Measurements from ENCODE around the gene PCDHA7. TPM values are rescaled to one million over a fixed set of nuclear protein-coding genes. Genes with fewer than 3 reads are reported as not detected.

Gene PCDHA7
- total and polyA plus RNA-seq, 2 of the 4 experiments (the other 2 are of a cell fraction): 0.10 to 0.18 TPM

- dilution Hi-C loops (cut with HindIII; ENCODE audit: low sequenced_read_pairs, unreplicated experiment): no loop called here
- WGBS, 2 experiments (ENCODE audit: extremely low coverage in 2 of 2, insufficient read length in 1 of 2): 21% methylated on average over 10 of the region's 27 CpGs; no CpG with 5 or more reads in 1 of the 2 experiments
- POLR2A ChIA-PET (ENCODE audit: unreplicated experiment): no interaction called here
These were observed 39.3 kb upstream of the PCDHA7 start, which contains the start of gene PCDHA2 for GRCh38 chr5:140794595-140795258. Gene PCDHA2 (plus strand): TSS chr5:140794852.

More at GRCh38 chr5:140794595-140795258, 39.3 kb upstream of the PCDHA7 start, which contains the start of gene PCDHA2:
- intact Hi-C loops (cut with micrococcal nuclease) (no loop called here), in situ Hi-C loops (cut with MboI; ENCODE audit: low sequenced_read_pairs) (no loop called here)
- no peak within 1 kb of the TSS for H3K23ac ChIP-seq (ENCODE audit: low read depth, low read length)
- H3K9me1 ChIP-seq (ENCODE audit: insufficient read depth, low read length): no peaks in the 10 kb centered on the region
- no peaks in the 10 kb centered on the region for H3K36me3 ChIP-seq (ENCODE audit: control insufficient read depth, insufficient read depth, low read length)
- no peak within 1 kb of the TSS for H2AK5ac ChIP-seq (ENCODE audit: low read depth, low read length)
- no peak within 1 kb of the TSS for H3K14ac ChIP-seq (replicated peaks; ENCODE audit: low read depth, low read length)
- no peak within 1 kb of the TSS for H3K18ac ChIP-seq (ENCODE audit: low read depth, low read length)
- no TSS peak for BruUV-seq (replicated peaks)
- H3K4ac ChIP-seq (ENCODE audit: low read depth, low read length): no peak within 1 kb of the TSS
- H3K27ac ChIP-seq (ENCODE audit: insufficient read depth, low read length): no peak within 1 kb of the TSS
- no peak within 1 kb of the TSS for H2BK5ac ChIP-seq (ENCODE audit: low read depth, low read length, poor library complexity, severe bottlenecking)
- H2BK20ac ChIP-seq (ENCODE audit: low read depth, low read length): no peak within 1 kb of the TSS
- H4K5ac ChIP-seq (ENCODE audit: low read depth, low read length): no peak within 1 kb of the TSS
- no peak within 1 kb of the TSS for H3K4me3 ChIP-seq (ENCODE audit: insufficient read depth, low read depth, low read length)
- H2AK9ac ChIP-seq (replicated peaks; ENCODE audit: low read depth, low read length, poor library complexity): no peak within 1 kb of the TSS
- no peaks in the 10 kb centered on the region for H4K20me1 ChIP-seq (ENCODE audit: insufficient read depth, low read length)
- no peaks in the 10 kb centered on the region for H3K79me1 ChIP-seq (ENCODE audit: low read depth in 1 of 2, low read length in 2 of 2)
- H3K27me3 ChIP-seq (ENCODE audit: control insufficient read depth, insufficient read depth, low read length): no peaks in the 10 kb centered on the region
- no peak within 1 kb of the TSS for H3K9ac ChIP-seq (ENCODE audit: low read depth, low read length)
- no peak within 1 kb of the TSS for H3K4me2 ChIP-seq (ENCODE audit: low read depth, low read length)
- H3K56ac ChIP-seq (ENCODE audit: extremely low read depth, insufficient read depth, low read length): no peak within 1 kb of the TSS
- no peak within 1 kb of the TSS for H2AFZ ChIP-seq (replicated peaks; ENCODE audit: low read length, poor library complexity)
- H2BK120ac ChIP-seq (ENCODE audit: low read depth, low read length): no peak within 1 kb of the TSS
- H2BK15ac ChIP-seq (ENCODE audit: low read depth, low read length): no peak within 1 kb of the TSS
- H4K8ac ChIP-seq (ENCODE audit: low read depth in 2 of 2, low read length in 2 of 2): no peak within 1 kb of the TSS
- TF ChIP-seq BHLHE40 (IDR thresholded peaks at IDR 0.05; ENCODE audit: low read depth, low read length): no peak
- TF ChIP-seq CEBPB (IDR thresholded peaks at IDR 0.05; ENCODE audit: low read depth, low read length): no peak
- no peak for TF ChIP-seq POLR2A (IDR thresholded peaks at IDR 0.05; ENCODE audit: low read depth, low read length)
- TF ChIP-seq MXI1 (IDR thresholded peaks at IDR 0.05; ENCODE audit: borderline replicate concordance, low read depth, low read length): no peak
- TF ChIP-seq MAFK (IDR thresholded peaks at IDR 0.05; ENCODE audit: low read depth, low read length): no peak
- TF ChIP-seq RFX5 (IDR thresholded peaks at IDR 0.05; ENCODE audit: low read depth, low read length): no peak
- TF ChIP-seq RCOR1 (IDR thresholded peaks at IDR 0.05; ENCODE audit: insufficient replicate concordance, low read length): no peak
- no peak for TF ChIP-seq NFE2L2 (IDR thresholded peaks at IDR 0.05; ENCODE audit: low read depth, low read length)
- no peaks in the 10 kb centered on the region for H3K4me1 ChIP-seq (ENCODE audit: control insufficient read depth, insufficient read depth, low read length)
- no peak for ATAC-seq (ENCODE audit: low read depth)
- no peak for DNase-seq
- H3K9me3 ChIP-seq (ENCODE audit: control insufficient read depth, insufficient read depth, low read length): peaks cover 14% of the 10 kb centered on the region
- CTCF ChIA-PET: interaction anchor here (0.6 kb wide), 1 partner anchor 57 kb away, joined by 3 read pairs; no protein-coding TSS in a partner anchor
- H4K91ac ChIP-seq (ENCODE audit: insufficient read depth, low read depth, low read length): no peak within 1 kb of the TSS

All from IMR-90 (cell line).